SK-N-DZ (cell line): Measurements from ENCODE around the gene DSCAM.
A peak's percentile ranks its signal among the peaks of the same experiment; 100 is the strongest.

ENCODE experiments used
- DNase-seq: peaks from one replicate; pipeline ENCODE4 v3.0.0-alpha.2; 2015; ENCODE audit warnings: low spot score

DSCAM gene

DNA sequence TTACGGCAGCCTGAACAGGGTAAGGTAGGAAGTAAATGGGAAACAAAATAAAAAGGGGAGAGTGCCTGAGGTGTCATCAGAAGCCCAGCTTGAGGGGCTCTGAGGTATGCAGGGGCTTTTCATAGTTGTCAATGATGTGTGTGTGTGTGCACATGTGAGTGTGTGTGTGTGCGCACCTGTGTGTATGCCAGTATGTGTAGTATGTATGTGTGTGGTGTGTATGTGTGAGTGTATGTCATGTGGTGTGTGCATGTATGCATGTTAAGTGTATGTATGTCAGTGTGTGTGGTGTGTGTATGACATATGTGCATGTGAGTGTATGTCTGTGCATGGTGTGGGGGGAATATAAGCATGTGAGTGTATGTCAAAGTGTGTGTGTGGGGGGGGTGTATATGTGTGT is 184.1 kb downstream of the DSCAM start:
- DNase-seq = no peak

- no peak for DNase-seq
Measured at GRCh38 chr21:40660461-40660860, 186.5 kb downstream of the DSCAM start.

GRCh38 chr21:40658311-40658710 is 188.6 kb downstream of the DSCAM start:
- no peak for DNase-seq

DNA sequence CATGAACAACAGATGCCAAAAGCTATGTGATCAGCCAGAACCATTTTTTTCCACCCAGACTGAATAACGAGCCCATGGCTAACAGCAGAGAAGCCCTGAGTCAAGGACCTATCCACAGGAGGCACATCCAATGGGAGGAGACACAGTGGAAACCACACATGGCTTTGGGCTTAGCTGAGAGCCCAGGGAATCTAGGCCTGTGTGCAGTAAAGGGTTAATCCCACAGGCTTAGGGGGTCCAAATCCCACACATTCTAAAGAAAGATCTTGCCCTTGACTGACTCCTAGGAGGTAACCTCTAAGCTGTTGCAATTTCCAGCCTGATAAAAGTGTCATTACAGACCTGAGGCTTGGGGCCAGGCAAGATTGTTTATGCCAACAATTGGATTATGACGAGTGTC is 194.5 kb downstream of the DSCAM start:
- peak; percentile 88 for DNase-seq

GRCh38 chr21:40647706-40648105 is 199.3 kb downstream of the DSCAM start:
- no peak for DNase-seq

DNA sequence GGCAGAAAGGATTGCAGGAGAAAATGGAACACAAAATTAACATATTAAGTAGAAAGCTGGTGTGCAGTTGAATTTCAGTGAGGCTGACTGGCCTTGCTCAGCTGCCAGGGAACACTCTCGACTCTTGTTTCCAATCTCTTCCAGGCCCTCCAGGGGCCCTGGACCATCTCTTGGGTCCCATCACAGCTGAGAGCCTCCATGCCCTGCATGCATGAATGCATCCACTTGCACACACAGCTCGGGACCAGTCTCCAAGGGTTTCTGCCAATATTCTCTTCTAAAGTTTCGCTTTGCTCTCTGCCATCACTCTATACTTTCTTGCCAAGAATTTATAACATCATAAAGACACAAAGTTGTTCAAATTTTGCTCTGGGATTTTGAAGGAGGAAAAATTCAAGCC is 200.3 kb downstream of the DSCAM start:
- DNase-seq = no peak

DNA sequence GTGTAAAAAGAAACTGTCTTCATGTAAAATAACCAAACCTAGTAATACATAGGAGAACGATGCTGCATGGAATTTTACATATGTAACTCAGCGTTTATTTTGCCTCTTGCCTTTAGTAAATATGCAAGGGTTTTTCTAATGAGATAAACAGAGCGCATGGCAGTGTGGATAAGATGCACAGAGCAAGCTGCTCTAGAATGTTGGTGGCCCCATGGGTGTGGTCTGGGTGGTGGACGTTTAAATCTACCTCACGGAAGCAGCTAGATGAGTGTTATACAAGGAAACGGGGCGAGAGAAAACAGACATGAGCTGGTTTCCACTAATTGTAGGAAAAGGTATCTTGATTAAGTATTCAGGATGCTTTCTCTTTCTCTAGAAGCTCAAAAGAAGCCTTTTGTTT is 205.9 kb downstream of the DSCAM start:
- DNase-seq = no peak

- DNase-seq = no peak
Measured at GRCh38 chr21:40640266-40640789, 206.6 kb downstream of the DSCAM start.

DNA sequence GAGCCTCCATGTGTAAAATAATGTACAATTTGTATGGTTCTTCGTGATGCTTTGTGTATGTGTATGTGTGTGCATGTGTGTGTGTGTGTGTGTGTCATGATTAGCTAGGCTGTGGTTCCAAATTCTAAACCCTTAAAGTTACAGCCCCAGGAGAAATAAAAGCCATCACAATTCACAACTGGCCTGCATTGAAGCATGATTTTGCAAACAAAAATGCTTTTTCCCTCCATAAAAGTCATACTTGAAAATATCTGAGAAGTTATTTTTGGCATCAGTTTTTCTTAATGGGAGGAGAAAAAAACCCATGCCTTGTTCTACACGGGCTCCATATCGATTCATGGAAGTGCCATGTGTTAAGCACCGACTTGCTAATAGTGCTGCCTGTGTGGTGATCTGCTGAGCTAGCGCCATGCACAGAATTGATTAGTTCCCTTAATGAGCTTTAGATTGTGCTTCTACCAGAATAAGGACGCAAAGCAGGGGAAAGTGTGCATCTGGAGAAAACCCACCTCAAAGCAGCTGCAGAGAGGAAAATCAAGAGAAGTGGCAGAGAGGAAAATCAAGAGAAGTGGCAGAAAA is 207.3 kb downstream of the DSCAM start:
- no peak for DNase-seq

- DNase-seq = no peak
Measured at GRCh38 chr21:40638466-40639251, 208.3 kb downstream of the DSCAM start.

GRCh38 chr21:40636026-40636425 is 210.9 kb downstream of the DSCAM start:
- no peak for DNase-seq

DNA sequence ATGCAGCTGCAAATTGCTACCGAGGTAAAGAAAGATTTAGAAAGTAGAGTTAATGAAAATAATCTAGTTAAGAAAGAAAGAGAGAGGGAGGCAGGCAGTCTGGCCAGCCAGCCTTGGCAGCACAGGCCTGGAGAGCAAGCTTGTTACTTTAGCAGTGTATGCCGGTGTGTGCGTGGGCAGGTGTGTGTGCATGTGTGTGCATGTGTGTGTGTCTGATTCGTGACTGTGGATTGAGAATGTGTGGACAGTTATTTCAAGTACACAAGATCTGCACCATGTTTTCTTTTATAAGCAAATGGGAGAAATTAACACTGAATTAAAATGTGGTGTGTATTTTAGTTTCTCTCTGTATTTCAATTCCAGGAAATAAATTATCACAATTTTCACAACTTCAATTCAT is 211.6 kb downstream of the DSCAM start:
- no peak for DNase-seq

DNA sequence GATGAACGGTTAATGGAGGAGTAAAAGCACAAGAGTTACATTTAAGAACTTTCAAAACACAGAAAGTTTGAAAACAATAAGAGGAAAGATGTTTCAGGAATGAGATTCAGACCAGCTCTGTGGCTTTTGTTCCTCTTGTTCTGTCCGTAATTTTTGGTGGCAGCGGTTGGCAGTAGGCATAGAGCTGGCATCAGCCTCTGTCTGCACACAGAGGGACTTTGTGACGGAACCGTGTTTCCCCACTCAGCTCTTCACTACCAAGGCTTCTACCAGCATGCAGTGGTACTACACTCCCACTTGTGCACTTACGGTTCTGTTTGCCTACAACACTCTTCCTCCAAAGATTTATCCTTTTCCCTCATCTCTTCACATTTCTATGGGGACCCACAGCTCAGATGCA is 212.8 kb downstream of the DSCAM start:
- no peak for DNase-seq

DNA sequence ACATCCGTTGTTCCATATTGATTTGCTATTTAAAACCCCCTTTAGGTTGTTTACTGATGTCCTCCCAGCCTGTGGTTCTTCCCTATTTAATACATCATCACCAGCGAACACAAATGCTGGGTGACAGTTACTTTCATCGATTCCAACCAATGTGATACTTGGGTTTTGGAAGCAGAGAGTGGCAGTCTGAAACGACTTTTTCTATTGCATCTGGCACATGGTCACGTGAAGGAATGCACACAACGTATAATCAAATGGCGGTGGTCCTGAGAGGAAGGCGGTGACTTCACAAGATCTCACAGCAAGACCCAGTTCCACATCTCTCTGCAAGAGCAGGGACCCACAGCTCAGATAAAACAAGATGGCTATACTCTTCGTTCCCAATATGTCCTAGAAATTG is 213.9 kb downstream of the DSCAM start:
- DNase-seq = no peak

GRCh38 chr21:40631211-40631610 is 215.7 kb downstream of the DSCAM start:
- peak; percentile 35 for DNase-seq

DNA sequence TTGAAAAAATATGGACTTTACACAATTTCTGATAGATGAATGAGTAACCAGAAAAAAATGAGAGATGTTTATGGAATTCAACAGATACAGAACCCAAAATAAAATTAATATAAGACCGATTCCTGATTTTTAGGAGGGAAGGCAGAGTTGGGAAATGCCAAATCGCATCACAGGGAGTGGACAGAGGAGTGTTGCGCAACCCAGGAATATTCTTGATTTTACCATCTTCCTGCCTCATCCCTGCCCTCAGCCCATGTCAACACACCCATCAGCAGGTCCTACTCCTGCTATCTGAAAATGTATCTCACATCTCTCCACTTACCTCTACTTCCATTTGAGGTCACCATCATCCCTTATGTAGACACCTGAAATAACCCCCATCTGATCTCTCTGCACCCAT is 221.0 kb downstream of the DSCAM start:
- no peak for DNase-seq

DNA sequence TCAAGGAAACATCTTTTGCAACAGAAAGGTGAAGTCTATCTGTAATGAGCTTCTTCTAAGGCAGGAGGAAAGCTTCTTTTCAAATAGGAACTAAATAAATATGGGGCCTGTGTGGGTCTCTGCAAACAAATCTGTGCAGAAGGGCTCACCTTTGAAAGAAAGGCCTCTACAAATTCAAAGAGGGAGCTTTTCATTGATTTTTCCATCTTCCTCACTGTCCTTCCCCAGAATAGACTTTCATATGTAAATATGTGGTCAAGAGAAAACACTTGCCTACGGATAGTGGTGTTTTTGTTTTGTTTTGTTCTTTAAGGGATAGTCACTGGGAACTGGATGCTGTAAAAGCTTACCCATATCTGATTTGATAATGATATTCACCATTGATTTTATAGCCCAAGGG is 223.4 kb downstream of the DSCAM start:
- no peak for DNase-seq

DNA sequence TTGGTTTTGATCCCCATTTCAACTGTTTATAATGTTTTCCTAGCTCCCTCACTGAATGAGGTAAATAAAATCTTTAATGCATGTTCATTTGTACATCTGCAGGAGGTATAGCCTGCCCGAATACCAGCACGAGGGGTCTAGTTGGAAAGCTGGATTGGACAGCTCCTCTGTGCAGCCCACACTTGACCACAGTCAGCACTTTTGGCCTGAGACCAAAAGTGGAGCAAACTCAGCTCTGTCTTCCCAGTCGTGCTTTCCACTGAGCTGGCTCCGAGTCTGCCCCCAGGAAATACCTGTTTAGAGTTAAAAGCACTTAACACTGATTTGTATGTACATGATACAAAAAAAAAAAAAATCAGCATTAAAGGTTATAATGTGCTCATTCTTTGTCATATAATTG is 224.4 kb downstream of the DSCAM start:
- DNase-seq = no peak

DNA sequence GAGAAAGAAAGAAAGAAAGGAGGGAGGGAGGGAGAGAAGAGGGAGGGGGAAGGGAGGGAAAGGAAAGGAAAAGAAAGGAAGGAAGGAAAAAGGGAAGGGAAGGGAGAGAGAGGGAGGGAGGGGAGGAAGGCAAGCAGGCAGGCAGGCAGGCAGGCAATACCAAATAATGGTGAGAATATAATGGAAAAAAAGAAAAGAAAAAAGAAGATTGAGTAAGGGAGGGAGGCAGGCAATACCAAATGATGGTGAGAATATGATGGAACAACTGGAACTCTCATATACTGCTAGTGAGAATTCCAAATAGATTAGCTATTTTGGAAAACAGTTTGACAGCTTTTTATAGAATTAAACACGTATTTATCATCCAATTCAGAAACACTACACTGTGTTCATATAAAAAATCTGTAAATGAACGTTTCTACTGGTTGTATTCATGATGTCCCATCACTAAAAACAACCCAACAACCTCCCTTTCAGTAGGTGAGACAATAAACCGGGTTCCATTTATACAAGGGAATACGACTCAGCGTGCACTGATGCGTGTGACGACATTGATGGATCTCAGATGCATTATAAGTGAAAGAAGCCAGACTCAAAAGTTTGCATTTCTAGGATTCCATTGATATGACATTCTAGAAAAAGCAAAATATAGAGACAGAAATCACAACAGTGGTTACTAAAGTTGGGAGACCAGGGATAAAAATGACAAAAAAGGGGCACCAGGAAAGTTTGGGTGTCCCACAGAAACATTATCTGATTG is 226.4 kb downstream of the DSCAM start:
- peak; percentile 40 for DNase-seq

- DNase-seq = peak; percentile 52
Measured at GRCh38 chr21:40618191-40618973, 228.6 kb downstream of the DSCAM start.

DNA sequence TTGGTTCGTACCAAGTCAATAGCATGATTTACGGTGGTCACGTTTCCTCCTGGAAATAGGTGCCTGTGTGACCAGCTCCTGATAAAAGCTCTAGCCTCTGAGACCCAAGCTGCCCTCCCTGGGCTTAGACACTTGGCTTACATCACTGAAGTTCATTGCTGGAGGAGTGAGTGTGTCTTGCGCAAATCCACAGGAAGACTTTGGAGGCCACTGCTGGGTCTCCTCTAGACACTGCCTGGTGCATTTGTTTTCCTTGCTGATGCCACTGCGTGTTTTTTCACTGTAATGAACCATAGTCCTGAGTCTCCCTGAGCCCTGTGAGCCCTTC is 230.6 kb downstream of the DSCAM start:
- no peak for DNase-seq
